OCI-LY1 (cell line): Measurements from ENCODE around the gene PIK3IP1.

ENCODE experiments used
- H2AFZ ChIP-seq: fragments of 200-600 bp; sonication (generic), shearing (Covaris generic); 2 replicates; pipeline ENCODE4 v1.6.0; 2014; ENCODE audit warnings: antibody characterized with exemption, mild to moderate bottlenecking, low read length
- H3F3A ChIP-seq: fragments of 200-600 bp; sonication (generic), shearing (Covaris generic); 2 replicates; pipeline ENCODE4 v1.6.0; 2014; ENCODE audit warnings: mild to moderate bottlenecking, antibody characterized with exemption, low read length, moderate library complexity; ENCODE audit not compliant: insufficient read depth
- H3K27ac ChIP-seq: fragments of 200-600 bp; sonication (generic); 2 replicates; pipeline ENCODE4 v1.5.1; 2014; ENCODE audit warnings: low read length, mixed run types, mild to moderate bottlenecking, low read depth; ENCODE audit not compliant: poor library complexity, severe bottlenecking
- H3K27me3 ChIP-seq: fragments of 200-600 bp; sonication (generic); 2 replicates; pipeline ENCODE4 v1.6.0; 2014; ENCODE audit warnings: antibody characterized with exemption, mild to moderate bottlenecking, low read length, moderate library complexity; ENCODE audit not compliant: insufficient read depth
- H3K36me3 ChIP-seq: fragments of 200-600 bp; sonication (generic); 2 replicates; pipeline ENCODE4 v1.6.1; 2014; ENCODE audit warnings: mild to moderate bottlenecking, antibody characterized with exemption, low read length, moderate library complexity, mixed read lengths; ENCODE audit not compliant: insufficient read depth
- H3K4me1 ChIP-seq: fragments of 200-600 bp; sonication (generic); 2 replicates; pipeline ENCODE4 v1.5.1; 2014; ENCODE audit warnings: mild to moderate bottlenecking, low read length, moderate library complexity; ENCODE audit not compliant: insufficient read depth, severe bottlenecking
- H3K4me2 ChIP-seq: fragments of 200-600 bp; sonication (generic), shearing (Covaris generic); 2 replicates; pipeline ENCODE4 v1.6.1; 2014; ENCODE audit warnings: low read length
- H3K4me3 ChIP-seq: fragments of 200-600 bp; sonication (generic); 2 replicates; pipeline ENCODE4 v1.5.1; 2014; ENCODE audit warnings: low read length, low read depth, mild to moderate bottlenecking, mixed read lengths; ENCODE audit not compliant: poor library complexity, severe bottlenecking
- H3K79me2 ChIP-seq: fragments of 200-600 bp; shearing (Covaris generic); 2 replicates; pipeline ENCODE4 v1.6.1; 2016; ENCODE audit warnings: mixed run types, low read length, mixed read lengths; ENCODE audit not compliant: insufficient read depth
- H3K9ac ChIP-seq: fragments of 200-600 bp; sonication (generic), shearing (Covaris generic); 2 replicates; pipeline ENCODE4 v1.6.1; 2014; ENCODE audit warnings: mild to moderate bottlenecking, low read length, mixed read lengths
- H3K9me2 ChIP-seq: fragments of 200-600 bp; sonication (generic), shearing (Covaris generic); 2 replicates; pipeline ENCODE4 v1.6.1; 2014; ENCODE audit warnings: low read depth, mild to moderate bottlenecking, low read length, mixed read lengths
- H3K9me3 ChIP-seq: fragments of 200-600 bp; shearing (Covaris generic); 2 replicates; pipeline ENCODE4 v1.6.1; 2014; ENCODE audit warnings: low read length, mixed read lengths
- H4K20me1 ChIP-seq: fragments of 200-600 bp; sonication (generic), shearing (Covaris generic); 2 replicates; pipeline ENCODE4 v1.6.0; 2016; ENCODE audit warnings: mild to moderate bottlenecking, low read length; ENCODE audit not compliant: insufficient read depth
- CTCF ChIP-seq: fragments of 200-600 bp; sonication (generic), shearing (Covaris generic); IDR thresholded peaks from 2 replicates; pipeline ENCODE4 v1.5.1; 2017; ENCODE audit warnings: mild to moderate bottlenecking, antibody characterized with exemption, low read length, moderate library complexity, mixed read lengths
- EZH2 ChIP-seq: fragments of 200-600 bp; sonication (generic), shearing (Covaris generic); IDR thresholded peaks from 2 replicates; pipeline ENCODE4 v1.8.0; 2017; ENCODE audit warnings: borderline replicate concordance, mixed run types, mild to moderate bottlenecking, antibody characterized with exemption, low read length, moderate library complexity, mixed read lengths

PIK3IP1 gene

GRCh38 chr22:31329453-31330215 is 37.3 kb upstream of the PIK3IP1 start:
- Histone ChIP-seq H3K4me3 (no peak overlapping the region), H3K4me2 (no peak overlapping the region), H3K9ac (no peak overlapping the region), H3K27ac (no peak overlapping the region), H3F3A (no peaks in the 10 kb centered on the region), H3K79me2 (no peaks in the 10 kb centered on the region), H4K20me1 (no peaks in the 10 kb centered on the region), H2AFZ (no peak overlapping the region), H3K4me1 (no peaks in the 10 kb centered on the region), H3K36me3 (peaks cover 98% of the 10 kb centered on the region), H3K9me2 (no peaks in the 10 kb centered on the region), H3K9me3 (no peaks in the 10 kb centered on the region), H3K27me3 (no peaks in the 10 kb centered on the region)
- TF ChIP-seq CTCF, result no peak
- TF ChIP-seq EZH2, result no peak

DNA sequence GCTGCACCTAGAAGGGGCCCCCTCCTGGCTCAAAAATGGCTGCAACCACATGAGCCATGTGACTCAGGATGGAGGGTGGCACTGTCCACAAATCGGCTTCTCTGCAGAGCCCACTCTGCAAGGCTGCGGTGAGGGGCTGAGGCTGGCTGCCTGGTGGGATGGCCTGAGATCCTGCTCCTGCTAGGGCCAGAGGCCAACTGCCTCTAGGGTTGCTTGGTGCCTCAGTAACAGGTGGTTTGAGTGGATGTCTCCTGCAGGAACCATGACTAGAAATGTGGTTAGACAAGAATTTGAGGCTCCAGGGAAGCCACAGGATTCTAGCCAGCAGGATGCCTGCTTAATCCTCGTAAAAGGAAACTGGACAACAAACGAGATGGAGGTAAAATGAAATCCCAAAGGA is 36.7 kb upstream of the PIK3IP1 start:
- H3K79me2 ChIP-seq, result no peaks in the 10 kb centered on the region
- no peaks in the 10 kb centered on the region for H3K4me1 ChIP-seq
- no peaks in the 10 kb centered on the region for H3K27me3 ChIP-seq
- no peaks in the 10 kb centered on the region for H3K9me3 ChIP-seq
- H2AFZ ChIP-seq, result no peak overlapping the region
- no peak overlapping the region for H3K9ac ChIP-seq
- H3K4me3 ChIP-seq, result no peak overlapping the region
- TF ChIP-seq CTCF (no peak), EZH2 (no peak)
- H3K9me2 ChIP-seq, result no peaks in the 10 kb centered on the region
- no peak overlapping the region for H3K4me2 ChIP-seq
- H3K36me3 ChIP-seq, result peaks cover 98% of the 10 kb centered on the region
- H3F3A ChIP-seq, result no peaks in the 10 kb centered on the region
- no peaks in the 10 kb centered on the region for H4K20me1 ChIP-seq
- H3K27ac ChIP-seq, result no peak overlapping the region

GRCh38 chr22:31328544-31328960 is 36.3 kb upstream of the PIK3IP1 start:
- TF ChIP-seq CTCF, result no peak
- no peak for TF ChIP-seq EZH2
- H3K4me3 ChIP-seq, result no peak overlapping the region
- H3K4me1 ChIP-seq, result no peaks in the 10 kb centered on the region
- H4K20me1 ChIP-seq, result no peaks in the 10 kb centered on the region
- H3K79me2 ChIP-seq, result no peaks in the 10 kb centered on the region
- H3K27me3 ChIP-seq, result no peaks in the 10 kb centered on the region
- no peaks in the 10 kb centered on the region for H3K9me2 ChIP-seq
- H3K9me3 ChIP-seq, result no peaks in the 10 kb centered on the region
- H3K36me3 ChIP-seq, result peaks cover 95% of the 10 kb centered on the region
- H3K9ac ChIP-seq, result no peak overlapping the region
- no peak overlapping the region for H2AFZ ChIP-seq
- no peaks in the 10 kb centered on the region for H3F3A ChIP-seq
- no peak overlapping the region for H3K4me2 ChIP-seq
- H3K27ac ChIP-seq, result no peak overlapping the region
